GM12874 (cell line): ENCODE results near the gene BCAS3.

Source experiments
- CTCF ChIP-seq: IDR thresholded peaks from 2 replicates; pipeline ENCODE4 v1.5.1; 2011; ENCODE audit warnings: low read depth, mild to moderate bottlenecking, control low read depth, low read length, moderate library complexity; ENCODE audit not compliant: insufficient read depth

Gene BCAS3

DNA sequence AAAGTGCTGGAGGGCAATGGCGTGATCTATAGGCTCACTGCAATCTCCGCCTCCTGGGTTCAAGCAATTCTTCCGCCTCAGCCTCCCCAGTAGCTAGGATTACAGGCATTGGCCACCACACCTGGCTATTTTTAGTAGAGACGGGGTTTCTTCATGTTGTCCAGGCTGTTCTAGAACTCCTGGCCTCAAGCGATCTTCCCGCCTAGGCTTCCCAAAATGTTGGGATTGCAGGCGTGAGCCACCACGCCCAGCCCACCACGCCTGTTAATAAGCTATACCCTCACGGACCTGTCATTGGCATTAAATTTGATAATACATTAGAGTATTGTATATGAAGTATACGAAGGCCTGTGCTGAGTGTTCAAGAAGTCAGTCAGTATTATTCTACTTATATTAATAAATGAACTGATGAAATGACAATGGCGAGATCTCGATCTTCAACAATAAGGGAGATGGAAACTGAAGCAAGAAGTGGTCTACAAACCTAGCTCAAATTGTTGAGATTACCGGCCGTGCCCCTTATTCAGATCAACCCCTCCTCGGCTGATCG is 818 bp upstream of the BCAS3 start:
- no peak for TF ChIP-seq CTCF

DNA sequence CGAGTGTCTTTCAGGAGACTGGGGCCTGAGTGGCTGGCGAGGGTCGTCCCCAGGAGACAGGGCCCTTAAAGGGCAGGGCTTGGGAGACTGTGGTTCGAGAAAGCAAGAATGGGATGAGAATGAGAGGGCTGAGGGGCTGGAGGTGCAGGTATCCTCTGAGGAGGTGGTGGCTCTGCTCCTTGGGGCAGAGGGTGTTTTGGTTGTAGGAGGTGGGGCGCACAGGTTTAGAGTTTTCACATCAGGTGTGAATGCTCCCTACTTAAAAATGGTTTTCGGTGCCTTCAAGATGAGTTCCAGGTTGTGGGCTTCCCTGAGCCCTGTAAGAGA is 430 bp downstream of the BCAS3 start:
- no peak for TF ChIP-seq CTCF

GRCh38 chr17:60679287-60679686 is 1.6 kb downstream of the BCAS3 start:
- TF ChIP-seq CTCF: no peak

GRCh38 chr17:60680754-60681153 is 3.1 kb downstream of the BCAS3 start:
- TF ChIP-seq CTCF: no peak

DNA sequence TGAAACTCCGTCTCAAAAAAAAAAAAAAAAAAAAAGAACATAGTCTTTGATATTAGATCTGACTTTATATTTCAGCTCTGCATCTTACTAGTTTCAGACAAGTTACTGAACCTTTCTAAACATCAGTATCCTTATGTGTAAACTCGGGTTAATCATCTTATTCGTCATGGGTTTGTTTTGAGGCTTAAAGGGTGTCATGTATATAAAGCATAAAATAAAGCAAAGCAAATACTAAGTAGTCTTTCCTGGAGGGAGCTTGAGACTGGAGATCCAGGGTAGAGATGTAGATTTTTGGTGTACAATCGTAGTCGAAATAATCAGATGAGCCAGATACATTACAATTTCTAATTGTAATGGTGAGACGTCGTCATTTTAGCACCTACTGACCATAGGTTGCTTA is 7.8 kb downstream of the BCAS3 start:
- TF ChIP-seq CTCF: no peak

GRCh38 chr17:60695960-60696359 is 18.3 kb downstream of the BCAS3 start:
- no peak for TF ChIP-seq CTCF

DNA sequence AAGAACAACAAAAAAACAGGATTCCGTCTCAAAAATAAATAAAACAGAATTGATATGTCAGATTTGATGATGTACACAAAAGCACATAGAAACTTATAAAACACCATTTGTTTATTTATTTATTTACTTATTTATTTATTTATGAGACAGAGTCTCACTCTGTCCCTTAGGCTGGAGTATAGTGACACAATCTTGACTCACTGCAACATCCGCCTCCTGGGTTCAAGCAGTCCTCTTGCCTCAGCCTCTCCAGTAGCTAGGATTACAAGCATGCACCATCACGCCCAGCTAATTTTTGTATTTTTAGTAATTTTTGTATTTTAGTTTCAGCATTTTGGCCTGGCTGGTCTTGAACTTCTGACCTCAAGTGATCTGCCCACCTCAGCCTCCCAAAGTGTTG is 21.4 kb downstream of the BCAS3 start:
- no peak for TF ChIP-seq CTCF

DNA sequence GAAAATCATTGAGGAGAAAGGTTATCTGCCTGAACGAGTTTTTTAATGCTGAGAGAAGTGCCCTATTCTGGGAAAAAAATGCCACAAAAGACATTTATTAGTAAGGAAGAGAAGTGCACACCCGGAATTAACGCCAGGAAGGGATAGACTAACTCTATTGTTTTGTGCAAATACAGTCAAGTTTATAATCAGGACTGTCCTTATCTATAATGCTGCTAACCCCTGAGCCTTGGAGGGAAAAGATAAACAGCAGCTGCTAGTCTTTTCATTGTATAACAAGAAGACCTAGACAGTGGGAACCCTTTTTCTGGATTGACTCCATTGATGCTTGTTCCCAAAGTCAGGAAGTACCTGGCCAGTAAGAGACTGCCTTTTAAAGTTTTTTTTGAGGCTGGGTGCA is 26.5 kb downstream of the BCAS3 start:
- TF ChIP-seq CTCF: no peak
